GM19238 (cell line): ENCODE results near the gene CNTN4.
"Not testable (repeated sequence)": the region's sequence is repeated elsewhere in the genome, so short reads cannot be mapped to it uniquely, and the experiment has no call there.

Experiments
- DNase-seq: peaks from one replicate; pipeline ENCODE4 v3.0.0; 2011; ENCODE audit warnings: low spot score; ENCODE audit not compliant: insufficient read length

Gene CNTN4

GRCh38 chr3:2098398-2099027 is at the start of gene CNTN4:
TSS of gene CNTN4 (plus strand) at chr3:2098866.
- DNase-seq, result no peak

GRCh38 chr3:2061360-2061759 is 37.3 kb upstream of the CNTN4 start:
- no peak for DNase-seq

GRCh38 chr3:2071531-2071930 is 27.1 kb upstream of the CNTN4 start:
- no peak for DNase-seq

GRCh38 chr3:2078821-2079220 is 19.8 kb upstream of the CNTN4 start:
- DNase-seq, result no peak

DNA sequence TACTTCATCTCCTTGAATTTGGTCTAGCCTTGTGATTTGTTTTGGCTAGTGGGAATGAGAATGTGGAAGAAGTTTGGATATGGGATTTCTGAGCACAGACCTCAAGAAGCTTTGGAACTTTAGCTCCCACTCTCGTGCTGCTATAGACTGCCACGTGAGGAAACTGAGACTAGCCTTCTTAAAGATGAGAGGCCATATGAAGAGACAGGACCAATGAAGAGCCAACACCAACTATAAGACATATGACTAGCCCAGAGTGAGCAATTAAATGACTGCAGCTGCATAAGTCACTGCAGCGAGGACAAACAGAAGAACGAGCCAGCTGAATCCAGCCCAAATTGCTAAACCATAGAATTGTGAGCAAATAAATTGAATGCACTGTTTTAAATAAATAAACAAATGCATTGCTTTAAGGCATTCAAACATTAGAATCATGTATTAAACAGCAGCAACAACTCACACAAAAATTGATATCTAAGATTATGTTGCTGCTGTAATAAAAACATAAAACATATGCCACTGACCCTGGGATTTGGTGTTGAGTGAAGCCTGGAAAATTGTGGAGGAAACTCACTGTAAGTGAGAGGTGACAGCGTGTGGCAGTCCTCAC is 15.7 kb upstream of the CNTN4 start:
- DNase-seq, result no peak

DNA sequence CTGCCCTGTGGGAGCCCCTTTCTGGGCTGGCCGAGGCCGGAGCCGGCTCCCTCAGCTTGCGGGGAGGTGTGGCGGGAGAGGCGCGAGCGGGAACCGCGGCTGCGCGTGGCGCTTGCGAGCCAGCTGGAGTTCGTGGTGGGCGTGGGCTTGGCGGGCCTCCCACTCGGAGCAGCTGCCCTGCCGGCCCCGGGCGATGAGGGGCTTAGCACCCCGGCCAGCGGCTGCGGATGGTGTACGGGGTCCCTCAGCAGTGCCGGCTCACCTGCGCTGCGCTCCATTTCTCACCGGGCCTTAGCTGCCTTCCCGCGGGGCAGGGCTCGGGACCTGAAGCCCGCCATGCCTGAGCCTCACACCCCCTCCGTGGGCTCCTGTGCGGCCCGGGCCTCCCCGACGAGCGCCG is 15.1 kb upstream of the CNTN4 start:
- not testable (repeated sequence) for DNase-seq

DNA sequence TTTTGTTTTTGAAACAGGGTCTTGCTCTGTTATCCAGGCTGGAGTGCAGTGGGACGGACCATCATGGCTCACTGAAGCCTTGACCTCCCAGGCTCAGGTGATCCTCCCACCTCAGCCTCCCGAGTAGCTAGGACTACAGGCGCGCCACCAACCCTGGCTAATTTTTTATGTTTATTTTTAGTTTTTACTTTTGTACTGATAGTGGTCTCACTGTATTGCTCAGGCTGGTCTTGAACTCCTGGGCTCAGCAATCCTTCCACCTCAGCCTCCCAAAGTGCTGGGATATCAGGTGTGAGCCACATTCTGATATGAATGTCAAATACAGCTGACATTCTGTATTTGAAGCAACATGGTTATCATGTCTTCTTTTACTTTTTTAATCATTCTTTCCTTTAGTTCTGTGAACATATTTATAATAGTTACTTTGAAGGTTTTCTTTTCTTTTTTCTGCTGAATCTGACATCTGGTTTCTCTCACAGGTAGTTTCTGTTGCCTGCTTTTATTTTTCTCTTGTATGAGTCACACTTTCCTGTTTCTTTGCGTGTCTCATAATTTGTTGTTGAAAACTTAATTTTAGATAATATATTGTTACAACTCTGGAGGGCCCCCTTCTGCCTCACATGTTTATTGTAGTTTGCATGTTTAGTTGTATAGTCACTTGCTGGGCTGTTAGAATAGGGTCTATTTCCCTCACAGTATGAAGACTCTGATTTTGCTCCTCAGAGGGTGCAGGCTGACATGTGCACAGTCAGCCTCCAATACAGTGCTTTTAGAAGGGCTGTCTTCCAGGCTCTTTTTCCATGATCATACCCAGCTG is 8.4 kb upstream of the CNTN4 start:
- no peak for DNase-seq

GRCh38 chr3:2092758-2093157 is 5.9 kb upstream of the CNTN4 start:
- DNase-seq, result no peak

DNA sequence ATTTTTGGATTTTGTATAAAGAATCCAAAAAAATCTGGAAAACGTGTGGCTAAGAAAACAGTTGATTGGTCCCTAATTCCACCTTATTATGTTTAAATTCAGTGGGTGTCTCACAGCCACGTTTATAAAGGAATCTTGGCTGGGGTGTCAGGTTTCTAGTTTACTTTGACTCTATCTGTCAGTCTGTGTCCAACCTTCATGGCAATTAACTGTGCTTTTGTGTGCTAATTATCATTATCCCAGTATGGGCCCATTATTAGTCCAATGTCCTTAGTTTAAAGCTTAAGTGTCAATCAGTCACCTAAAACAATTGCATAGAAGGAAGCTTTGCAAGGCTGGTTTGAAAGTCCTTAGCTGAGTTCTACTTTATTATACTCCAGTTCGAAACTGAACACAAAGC is 3.7 kb upstream of the CNTN4 start:
- no peak for DNase-seq

DNA sequence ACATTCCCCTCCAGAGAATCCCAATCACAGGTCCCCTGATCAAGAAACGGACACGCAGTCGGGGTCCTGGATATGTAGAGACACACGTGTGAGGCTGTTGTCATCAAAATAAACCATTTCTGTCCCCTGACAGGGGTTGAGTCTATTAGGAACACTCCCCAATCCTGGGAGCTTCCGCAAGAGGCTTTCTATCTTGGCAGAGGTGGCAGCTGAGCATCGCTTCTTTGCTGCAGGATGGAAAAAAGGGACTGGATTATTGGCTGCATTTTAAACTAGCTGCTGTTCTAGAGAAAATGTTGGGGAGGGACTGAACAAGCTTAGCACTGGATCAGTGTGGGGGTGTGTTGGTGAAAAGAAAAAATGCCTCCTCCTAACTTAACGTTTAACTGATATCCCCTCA is 2.5 kb upstream of the CNTN4 start:
- no peak for DNase-seq

GRCh38 chr3:2097641-2098191 is 950 bp upstream of the CNTN4 start:
- DNase-seq, result no peak

GRCh38 chr3:2099028-2099671 is 484 bp downstream of the CNTN4 start:
- DNase-seq, result no peak

DNA sequence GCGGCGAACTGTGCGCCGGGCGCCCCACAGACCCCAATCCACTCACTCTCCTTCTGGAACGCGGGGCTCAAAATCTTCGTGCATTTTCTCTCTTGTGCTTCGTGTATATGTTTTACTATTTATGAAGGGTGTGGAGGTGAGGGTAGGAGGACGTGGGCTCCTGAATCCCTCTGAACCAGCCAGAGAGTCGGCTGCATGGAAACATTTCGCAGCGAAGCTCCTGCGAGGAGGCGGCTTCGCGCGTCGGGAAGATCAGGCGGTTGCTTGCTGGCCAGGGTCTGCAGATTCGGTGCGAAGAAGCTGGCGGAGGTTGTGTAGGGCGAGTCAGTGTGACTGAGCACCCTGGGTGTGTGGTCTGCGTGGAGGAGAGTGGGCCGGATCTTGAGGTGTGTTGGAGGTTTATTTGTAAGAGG is 1.1 kb downstream of the CNTN4 start:
- no peak for DNase-seq

DNA sequence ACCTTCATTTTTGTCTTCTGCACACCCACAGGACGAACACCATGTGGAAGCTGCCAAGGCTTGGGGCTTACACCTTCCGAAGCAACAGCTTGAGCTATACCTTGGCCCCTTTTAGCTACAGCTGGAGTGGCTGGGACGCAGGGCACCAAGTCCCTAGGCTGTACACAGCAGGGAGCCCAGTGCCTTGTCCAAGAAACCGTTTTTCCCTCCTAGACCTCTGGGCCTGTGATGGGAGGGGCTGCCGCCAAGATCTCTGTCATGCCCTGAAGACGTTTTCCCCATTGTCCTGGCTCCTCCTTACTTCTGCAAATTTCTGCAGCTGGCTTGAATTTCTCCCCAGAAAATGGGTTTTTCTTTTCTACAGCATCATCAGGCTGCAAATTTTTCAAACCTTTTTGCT is 7.8 kb downstream of the CNTN4 start:
- DNase-seq, result no peak

DNA sequence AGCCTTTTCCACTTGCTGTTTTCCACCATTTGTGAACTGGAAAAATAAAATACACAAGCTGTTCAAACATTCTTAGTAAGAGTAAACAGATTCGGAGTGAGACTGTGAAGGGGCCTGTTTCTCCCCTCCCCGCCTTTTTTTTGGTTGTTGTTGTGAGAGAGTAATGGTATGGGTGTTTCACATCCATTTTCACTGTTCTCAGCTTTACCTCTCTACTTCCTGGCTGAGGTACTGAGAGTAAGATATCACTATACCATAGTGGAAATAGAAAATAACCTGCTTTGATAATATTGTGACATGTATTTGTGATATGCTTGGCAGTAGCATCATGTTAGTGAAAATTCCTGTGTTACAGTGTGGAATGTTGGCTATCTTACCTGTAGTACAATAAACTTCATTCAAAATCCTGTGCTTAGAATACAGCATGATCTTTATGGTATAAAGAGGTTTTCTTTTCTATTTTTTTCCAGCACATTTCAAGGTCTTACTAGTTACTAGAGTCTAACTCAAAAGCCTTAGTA is 12.0 kb downstream of the CNTN4 start:
- no peak for DNase-seq

- no peak for DNase-seq
Measured at GRCh38 chr3:2114617-2115275, 16.1 kb downstream of the CNTN4 start.

DNA sequence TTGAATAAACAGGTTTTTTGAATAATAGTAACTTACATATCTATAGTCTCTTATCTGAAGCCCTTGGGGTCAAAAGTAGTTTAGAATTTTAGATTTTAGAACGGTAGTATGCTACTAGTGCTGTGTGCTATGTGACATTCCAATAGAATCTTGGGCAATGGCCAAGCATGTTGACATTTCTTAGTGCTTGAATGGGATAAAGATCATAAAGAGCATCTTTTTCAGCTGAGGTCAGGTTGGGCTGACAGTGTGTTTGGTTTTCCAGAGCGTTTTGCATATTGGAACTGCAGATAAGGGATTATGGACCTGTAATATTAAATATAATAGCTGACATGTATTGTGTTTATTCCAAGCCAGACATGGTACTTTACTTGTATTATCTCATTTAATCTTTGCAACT is 32.1 kb downstream of the CNTN4 start:
- DNase-seq, result no peak

DNA sequence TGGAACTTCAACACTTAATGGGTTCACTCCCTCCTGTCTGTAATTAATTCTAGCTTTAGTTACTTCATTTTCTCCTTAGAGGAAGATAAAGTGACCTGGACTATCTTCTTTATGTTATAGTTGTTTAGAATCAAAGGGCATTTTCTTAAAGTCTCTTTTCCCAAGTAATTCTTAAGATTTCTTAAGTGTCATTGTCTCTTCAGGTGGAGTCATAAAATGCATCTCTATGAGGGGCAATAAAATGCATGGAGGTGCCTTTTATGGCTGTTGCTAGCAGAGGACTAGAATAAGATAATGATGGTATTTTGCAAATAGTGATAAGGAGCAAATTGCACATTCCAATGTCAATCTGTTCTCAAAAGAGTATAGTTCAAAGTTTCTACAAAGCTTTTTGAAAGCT is 34.5 kb downstream of the CNTN4 start:
- no peak for DNase-seq

- DNase-seq, result no peak
Measured at GRCh38 chr3:2137651-2138050, 39.0 kb downstream of the CNTN4 start.

DNA sequence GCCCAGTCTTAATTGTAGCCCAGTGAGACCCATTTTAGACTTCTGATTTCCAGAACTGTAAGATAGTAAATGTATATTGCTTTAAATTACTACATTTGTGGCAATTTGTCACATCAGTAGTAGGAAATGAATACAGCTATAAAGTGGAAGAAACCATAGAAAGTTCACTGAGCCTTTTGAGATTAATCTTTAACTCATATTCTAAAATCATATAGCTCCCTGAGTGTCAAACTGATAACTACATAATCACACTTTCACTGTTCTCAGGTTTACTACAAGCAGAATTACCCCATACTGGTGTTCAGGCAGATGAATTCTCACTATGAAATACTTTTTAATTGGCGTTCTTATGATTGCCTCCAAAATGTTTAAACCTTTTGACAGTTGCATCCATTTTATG is 42.8 kb downstream of the CNTN4 start:
- DNase-seq, result no peak
